ENCODE data around the gene STX4.

STX4 gene

DNA sequence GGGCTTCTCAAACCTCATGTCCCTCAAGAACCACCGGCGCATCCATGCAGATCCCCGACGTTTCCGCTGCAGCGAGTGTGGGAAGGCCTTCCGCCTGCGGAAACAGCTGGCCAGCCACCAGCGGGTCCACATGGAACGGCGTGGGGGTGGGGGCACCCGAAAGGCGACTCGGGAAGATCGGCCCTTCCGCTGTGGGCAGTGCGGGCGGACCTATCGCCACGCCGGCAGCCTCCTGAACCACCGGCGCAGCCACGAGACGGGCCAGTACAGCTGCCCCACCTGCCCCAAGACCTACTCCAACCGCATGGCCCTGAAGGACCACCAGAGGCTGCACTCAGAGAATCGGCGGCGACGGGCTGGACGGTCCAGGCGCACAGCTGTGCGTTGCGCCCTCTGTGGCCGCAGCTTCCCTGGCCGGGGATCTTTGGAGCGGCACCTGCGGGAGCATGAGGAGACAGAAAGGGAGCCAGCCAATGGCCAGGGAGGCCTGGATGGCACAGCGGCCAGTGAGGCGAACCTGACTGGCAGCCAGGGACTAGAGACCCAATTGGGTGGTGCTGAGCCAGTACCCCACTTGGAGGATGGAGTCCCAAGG, 46.8 kb downstream of the STX4 start:
- no peak for FAIRE-seq
- no peak for DNase-seq (ENCODE audit: extremely low spot score, insufficient read length, low read depth)

DNA sequence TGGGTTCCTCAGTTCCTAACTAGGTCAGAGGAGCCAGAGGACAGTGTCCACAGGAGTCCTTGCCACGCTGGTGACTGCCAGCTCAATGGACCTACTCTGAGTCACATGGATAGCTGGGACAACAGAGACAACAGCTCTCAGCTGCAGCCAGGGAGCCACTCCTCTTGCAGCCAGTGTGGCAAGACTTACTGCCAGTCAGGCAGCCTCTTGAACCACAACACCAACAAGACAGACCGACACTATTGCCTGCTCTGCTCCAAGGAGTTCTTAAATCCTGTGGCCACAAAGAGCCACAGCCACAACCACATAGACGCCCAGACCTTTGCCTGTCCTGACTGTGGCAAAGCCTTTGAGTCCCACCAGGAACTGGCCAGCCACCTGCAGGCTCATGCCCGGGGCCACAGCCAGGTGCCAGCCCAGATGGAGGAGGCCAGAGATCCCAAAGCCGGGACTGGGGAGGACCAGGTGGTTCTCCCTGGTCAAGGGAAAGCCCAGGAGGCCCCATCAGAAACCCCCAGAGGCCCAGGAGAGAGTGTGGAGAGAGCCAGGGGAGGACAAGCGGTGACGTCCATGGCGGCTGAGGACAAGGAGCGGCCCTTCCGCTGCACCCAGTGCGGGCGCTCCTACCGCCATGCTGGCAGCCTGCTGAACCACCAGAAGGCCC, 47.5 kb downstream of the STX4 start:
- DNase-seq (ENCODE audit: extremely low spot score, insufficient read length, low read depth) (no peak), FAIRE-seq (no peak)

DNA sequence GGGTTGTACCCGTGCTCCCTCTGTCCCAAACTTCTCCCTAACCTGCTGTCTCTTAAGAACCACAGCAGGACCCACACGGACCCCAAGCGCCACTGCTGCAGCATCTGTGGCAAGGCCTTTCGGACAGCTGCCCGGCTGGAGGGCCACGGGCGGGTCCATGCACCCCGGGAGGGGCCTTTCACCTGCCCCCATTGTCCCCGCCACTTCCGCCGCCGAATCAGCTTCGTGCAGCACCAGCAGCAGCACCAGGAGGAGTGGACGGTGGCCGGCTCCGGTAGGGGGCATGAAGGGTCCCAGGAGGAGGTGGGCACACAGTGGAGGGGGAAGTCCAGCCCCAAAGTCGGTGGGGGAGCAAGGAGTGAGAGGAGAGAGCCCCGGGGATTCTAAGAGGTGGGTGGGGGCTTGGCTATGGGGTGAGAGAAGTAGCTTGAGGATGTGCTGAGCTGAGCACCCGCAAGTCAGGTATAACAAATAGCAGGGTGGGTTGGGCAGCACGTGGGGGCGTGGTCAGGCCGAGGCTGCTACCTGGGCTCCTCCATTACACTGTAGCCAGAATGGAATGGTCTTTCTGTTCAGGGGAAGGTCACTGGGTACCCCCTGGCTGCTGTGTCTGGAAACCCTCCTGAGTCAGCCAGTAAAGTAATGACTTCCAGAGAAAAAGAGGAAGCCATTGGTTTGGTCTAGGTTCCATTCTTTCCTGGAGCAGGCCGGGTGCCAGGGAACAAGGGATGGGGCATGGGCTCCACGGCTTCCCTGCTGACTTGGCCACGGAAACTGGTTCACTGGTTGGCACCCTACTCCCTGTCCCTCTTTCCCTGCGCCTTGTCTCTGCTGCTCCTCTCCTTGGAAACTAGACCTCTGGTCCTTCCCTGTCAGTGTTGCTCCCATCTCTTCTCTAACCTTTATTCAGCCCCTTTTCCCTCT, 48.3 kb downstream of the STX4 start:
- DNase-seq (ENCODE audit: extremely low spot score, insufficient read length, low read depth), result no peak
- FAIRE-seq, result no peak

DNA sequence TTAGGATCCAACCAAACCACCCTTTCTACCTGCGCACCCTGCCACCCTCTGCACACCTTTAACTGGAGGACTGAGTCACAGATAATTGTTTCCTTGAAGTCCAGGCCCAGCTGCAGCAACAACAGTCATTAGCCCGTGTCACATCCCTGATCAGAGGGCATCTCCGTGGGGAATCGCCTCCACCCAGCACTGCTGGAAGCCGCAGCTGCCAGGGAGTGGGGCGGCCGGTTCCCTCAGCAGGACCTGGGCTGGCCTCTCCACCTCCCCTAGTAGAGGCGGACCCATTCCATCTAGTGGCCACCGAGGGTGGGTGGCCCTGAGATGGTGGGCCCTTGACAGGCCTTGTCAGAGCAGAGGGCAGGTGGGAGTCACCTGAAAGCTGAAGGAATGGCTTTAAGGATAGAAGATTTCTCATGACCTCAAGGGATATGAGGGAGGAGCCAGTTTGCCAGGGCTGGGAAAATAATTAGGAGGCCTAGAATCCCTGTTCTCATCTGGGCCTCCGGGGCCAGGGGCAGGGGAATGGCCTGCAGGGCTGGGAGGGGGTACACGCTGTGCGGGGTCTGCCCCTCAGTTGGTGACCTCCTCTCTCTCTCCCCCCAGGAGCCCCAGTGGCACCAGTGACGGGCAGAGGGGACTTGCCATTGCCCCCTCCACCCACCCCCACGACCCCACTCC, 49.1 kb downstream of the STX4 start:
- DNase-seq (ENCODE audit: extremely low spot score, insufficient read length, low read depth) (no peak), FAIRE-seq (no peak)

DNA sequence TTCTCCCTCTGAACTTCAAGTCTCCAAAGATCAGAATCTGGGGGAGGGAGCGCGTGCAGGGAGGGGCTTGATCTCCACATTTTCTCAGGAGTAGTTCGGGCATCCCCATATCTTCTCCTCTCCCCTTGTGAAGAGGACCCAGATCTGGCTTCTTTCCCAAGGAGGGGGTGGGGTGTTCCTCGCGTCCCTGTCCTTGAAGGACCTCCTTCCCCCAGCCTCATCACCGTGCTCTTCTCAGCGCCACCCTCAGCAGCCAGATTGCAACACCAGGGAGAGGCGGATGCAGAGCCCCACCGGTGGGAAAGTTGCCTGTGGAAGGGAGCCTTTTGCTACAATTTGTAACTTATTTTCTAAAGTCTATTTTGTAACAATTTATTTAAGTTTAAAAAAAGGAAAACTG, 49.7 kb downstream of the STX4 start:
- FAIRE-seq, result no peak
- DNase-seq (ENCODE audit: extremely low spot score, insufficient read length, low read depth), result no peak

DNA sequence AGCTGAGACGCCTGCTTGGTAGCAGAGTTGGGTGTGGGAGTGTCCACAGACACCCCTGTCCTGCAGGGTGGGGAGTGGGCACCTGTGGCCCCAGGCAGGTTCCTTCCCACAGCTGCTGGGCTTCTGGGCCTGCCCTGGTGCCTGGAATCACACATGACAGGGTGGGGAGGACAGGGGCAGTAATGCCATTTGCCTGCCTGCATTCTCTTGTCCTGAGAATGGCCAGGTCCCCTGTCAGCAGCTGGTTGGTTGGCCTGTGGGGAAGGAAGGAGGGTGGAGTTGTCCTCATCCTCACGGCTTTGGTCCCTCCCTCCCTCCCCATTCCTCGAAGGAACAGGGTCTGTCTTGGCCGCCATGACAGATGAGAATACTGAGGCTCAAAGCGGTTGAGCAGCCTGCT, 50.2 kb downstream of the STX4 start:
- FAIRE-seq (no peak), DNase-seq (ENCODE audit: extremely low spot score, insufficient read length, low read depth) (no peak)

DNA sequence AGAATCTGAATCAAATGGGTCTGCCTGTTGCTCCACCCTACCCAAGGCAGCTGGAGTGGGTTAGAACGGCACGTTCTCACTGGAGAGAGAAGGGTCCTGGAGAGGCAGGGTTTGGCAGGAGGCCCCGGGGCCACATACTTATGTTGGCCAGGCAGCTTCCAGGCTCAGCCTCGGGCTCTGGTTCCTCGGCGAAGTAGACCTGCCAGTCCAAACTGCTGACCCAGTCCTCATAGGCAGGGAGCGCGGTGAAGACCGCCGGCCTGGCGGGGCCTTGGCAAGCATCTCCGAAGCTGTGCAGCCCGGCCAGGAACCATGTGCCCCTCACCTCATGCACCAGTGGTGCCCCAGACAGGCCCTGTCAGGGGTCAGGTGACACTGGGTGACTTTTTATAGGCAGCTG, 50.6 kb downstream of the STX4 start:
- FAIRE-seq (no peak), DNase-seq (ENCODE audit: extremely low spot score, insufficient read length, low read depth) (no peak)

DNA sequence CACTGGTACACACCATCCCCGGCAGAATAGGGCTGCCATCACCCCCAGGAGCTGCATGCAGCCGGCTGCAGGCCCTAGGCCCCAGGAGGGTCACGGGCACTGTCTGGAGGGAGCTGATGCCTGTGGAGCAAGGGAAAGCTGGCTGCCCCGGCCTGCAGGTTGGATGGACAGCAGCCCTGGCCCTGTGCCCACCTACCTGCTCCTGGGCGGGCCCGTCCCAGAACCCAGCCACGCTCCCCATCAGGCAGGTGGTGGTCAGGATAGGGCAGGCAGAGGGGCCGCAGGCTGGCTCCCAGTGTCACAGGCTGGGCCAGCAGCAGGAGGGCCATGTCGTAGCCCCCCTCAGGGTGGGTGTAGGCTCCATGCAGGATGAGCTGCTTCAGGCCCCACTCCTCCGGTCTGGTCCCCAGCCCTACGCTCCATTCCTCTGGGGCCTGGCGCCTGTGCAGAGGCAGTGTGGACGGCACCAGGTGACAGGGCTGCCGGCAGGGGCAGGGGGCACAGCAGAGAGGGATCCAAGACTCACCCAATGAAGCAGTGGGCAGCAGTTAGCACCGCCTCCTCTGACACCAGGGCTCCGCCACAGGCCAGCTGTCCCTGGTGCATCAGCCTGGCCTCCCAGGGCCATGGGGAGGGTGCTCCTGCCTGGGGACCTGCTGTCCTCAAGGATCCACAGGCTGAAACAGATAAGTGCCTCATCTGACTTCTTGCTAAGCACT, 51.4 kb downstream of the STX4 start:
- DNase-seq (ENCODE audit: extremely low spot score, insufficient read length, low read depth) (no peak), FAIRE-seq (no peak)

DNA sequence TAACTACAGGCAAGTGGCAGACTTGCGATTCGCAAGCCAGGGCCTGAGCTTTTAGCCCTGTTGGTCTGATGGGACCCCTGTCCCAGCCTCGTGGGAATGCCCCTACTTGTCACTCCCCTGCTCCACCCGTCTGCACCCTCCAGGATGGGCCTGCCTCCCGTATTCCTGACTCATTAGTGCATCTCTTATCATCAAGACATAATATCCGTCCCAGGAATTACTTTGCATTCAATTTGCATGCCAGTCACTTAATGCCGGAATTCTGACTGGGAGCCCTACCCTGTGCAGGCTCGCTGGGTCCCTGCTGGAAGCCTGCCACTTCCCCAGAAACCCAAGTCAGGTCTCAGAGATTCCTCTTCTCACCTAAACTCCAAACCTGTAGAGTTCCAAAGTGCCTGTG, 52.1 kb downstream of the STX4 start:
- FAIRE-seq, result no peak
- DNase-seq (ENCODE audit: extremely low spot score, insufficient read length, low read depth), result no peak

DNA sequence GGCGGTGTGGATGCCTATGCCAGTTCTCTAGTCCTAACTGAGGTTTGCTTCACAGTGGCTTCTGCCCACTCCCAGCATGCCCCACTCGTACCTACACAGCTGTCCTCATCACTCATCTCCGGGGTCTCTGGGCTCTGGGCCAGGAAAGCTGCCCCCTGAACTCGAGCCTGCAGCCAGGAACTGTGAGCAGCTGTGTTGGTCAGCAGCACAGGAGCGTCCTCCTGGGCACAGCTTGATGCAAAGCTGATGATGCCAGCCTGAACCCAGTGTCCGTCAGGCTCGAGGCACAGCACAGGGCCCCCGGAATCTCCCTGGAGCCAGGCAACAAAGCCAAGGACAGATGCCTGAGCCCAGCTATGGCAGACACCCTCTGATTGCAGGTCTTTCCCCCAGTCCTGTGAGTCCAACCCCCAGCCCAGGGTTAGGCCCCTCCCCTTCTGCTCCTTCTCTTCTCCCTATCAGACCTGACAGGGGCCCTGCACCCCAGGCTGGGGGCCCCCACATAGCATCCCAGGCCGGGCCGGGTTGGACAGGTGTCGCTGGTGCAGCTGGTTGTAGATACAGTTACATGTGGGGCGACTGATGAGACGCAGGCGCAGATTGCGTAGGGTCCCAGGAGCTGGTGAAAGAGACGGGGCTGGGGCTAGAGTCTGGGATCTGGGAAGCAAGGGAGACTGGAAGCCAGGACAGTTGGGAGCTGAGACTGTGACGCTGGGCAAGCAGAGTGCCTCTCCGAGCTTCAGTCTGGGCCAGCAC, 52.7 kb downstream of the STX4 start:
- FAIRE-seq (no peak), DNase-seq (ENCODE audit: extremely low spot score, insufficient read length, low read depth) (no peak)

DNA sequence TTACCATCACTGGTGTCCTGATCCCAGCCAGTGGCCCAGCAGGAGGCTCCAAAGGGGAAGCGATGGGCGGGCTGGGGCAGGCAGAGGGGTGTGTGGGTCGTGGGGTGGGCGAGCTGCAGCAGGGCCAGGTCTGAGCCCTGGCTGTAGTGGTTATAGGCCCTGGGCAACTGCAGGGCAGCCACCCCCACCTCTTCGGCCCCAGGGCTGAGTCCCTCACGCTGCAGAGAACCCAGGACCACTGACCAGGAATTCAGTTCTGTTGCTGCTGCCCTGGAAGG, 53.2 kb downstream of the STX4 start:
- FAIRE-seq (no peak), DNase-seq (ENCODE audit: extremely low spot score, insufficient read length, low read depth) (no peak)

DNA sequence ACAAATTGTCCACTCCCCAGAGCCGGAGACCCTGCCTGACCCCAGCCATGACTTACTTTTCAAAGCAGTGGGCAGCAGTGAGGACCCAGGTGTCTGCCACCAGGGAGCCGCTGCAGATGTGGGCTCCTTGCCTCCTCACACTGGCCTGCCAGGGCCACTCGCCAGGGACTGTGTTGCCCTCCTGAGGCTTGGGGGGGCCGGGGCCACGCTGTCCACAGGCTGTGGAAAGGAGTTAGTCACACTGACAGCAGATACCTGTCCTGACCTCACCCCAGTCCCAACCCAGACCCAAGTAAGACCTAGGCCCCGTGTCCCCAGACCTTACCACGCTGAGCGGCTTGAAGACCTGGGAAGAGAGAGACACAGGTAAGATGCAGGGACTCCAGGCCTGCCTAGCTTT, 54.1 kb downstream of the STX4 start:
- FAIRE-seq (no peak), DNase-seq (ENCODE audit: extremely low spot score, insufficient read length, low read depth) (no peak)

DNA sequence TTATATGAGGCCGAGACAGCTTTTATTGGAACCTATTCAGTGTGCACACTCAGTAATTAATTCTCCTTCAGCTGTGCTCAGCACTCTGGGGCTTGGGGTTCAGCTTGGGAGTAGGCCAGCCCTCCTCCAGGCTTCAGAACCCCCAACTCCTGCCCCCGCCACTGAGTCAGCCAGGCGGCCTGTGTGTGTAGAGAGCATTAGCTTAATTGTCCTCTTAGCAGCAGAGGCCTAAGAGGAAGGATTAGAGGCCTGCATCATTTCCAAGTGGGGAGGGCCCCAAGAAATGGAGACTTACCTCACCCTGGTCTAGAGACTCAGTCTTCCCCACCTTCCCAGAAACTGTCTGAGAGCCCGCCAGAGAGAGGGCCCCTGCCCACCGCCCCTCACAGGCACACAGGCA, 54.6 kb downstream of the STX4 start:
- DNase-seq (ENCODE audit: extremely low spot score, insufficient read length, low read depth), result no peak
- no peak for FAIRE-seq

DNA sequence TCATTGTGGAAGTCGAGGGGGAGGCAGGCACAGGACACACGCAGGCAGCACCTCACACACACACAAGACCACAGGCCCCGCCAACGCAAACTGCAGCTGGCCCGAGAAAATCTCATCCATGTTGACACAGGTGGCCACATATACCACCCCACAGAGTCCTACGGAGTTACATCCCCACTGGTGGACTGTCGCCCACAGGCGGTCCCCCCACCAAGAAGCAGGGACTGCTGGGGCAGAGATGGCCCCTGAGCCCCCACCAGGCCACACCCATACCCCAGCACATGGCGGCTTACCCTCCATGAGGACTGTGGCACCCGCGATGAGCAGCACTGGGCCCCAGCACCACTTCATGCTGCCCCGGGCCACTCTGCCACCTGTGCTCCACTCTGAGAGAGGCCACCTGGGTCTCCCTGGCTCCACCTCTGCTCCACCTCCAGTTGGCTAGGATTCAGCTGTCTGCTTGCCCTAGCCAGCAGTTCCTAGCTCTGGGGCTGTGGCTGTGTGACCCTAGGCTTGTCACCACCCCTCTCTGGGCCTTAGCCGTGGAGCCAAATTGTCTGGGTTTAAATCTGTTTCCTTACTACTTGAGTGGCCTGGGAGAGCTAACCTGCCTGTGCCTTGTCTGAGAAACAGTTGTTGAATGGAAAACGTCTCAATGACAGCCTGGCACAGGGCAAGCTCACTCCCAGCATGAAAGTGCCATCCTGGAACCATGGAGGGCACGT, 55.3 kb downstream of the STX4 start, which contains the start of gene PRSS53:
TSS of gene PRSS53 (minus strand) at position 485 of the 725 bp plus-strand sequence. CDS start at position 351, 134 bp downstream.
- FAIRE-seq, result no peak
- DNase-seq (ENCODE audit: extremely low spot score, insufficient read length, low read depth), result no peak

DNA sequence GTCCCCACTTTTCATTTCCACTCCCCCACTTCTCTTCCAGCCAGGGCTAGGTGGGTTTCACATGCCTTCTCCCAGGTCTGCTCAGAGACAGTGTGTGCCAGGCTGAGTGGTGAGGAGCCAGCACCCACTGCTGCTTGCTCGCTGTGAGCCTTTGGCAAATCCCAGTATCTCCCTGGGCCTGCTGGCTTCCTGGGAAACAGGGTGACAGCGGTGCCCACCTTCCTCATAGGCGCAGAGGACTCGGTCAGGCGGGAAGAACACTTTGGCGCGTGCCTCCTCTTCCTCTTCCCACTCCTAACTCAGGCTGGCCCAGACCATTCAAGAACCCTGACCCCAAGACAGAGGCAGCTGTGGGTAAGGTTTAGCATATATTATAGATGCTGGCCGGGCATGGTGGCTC, 55.8 kb downstream of the STX4 start:
- FAIRE-seq, result no peak
- no peak for DNase-seq (ENCODE audit: extremely low spot score, insufficient read length, low read depth)

Measured in GM18507 (cell line).